BJ (cell line): Measurements from ENCODE around the gene FUT2. TPM values are rescaled to one million over a fixed set of nuclear protein-coding genes. Genes with fewer than 3 reads are reported as not detected.
A peak's percentile ranks its signal among the peaks of the same experiment; 100 is the strongest.

Experiments
- CTCF ChIA-PET: fragments of 350-600 bp; formaldehyde crosslinking; extraction: SDS; loops from one replicate; lab custom pipeline; 2021; ENCODE audit warnings: antibody characterized with exemption, inconsistent platforms; lab: Yijun Ruan, JAX
- POLR2A ChIA-PET: fragments of 300-600 bp; sonication (Branson Sonifier 250); formaldehyde crosslinking; extraction: SDS; loops from one replicate; lab custom pipeline; 2021; ENCODE audit warnings: antibody characterized with exemption; lab: Charles Lee
- DNase-seq: peaks from one replicate; pipeline ENCODE4 v3.0.0-alpha.2; 2011; ENCODE audit warnings: low read depth
- H3K27me3 ChIP-seq: 2 replicates; pipeline ENCODE4 v1.6.0; 2011; ENCODE audit warnings: low read length; ENCODE audit not compliant: control insufficient read depth, insufficient read depth
- H3K36me3 ChIP-seq: 2 replicates; pipeline ENCODE4 v1.5.1; 2011; ENCODE audit warnings: low read length; ENCODE audit not compliant: control insufficient read depth, insufficient read depth
- H3K4me3 ChIP-seq: 2 replicates; pipeline ENCODE4 v1.5.1; 2011; ENCODE audit warnings: low read depth, mild to moderate bottlenecking, control low read depth, low read length
- CTCF ChIP-seq: IDR thresholded peaks from 2 replicates; pipeline ENCODE4 v1.5.1; 2011; ENCODE audit warnings: low read depth, mild to moderate bottlenecking, control low read depth, inconsistent platforms, low read length, moderate library complexity; ENCODE audit not compliant: insufficient read depth
- polyA minus RNA-seq: library from RNA; depleted of rRNA, polyadenylated mRNA; stranded (reverse); fragments of >200 nt; gene quantifications from 2 replicates; pipeline ENCODE4 v1.2.3, GENCODE V29; 2011; rRNA and poly(A)+ RNA removed
- polyA plus RNA-seq: library from polyadenylated mRNA; depleted of rRNA; stranded (reverse); fragments of >200 nt; gene quantifications from 2 replicates; pipeline ENCODE4 v1.2.3, GENCODE V29; 2011; rRNA removed

Gene FUT2
- polyA plus RNA-seq: not detected in 2 replicates
- not detected in 2 replicates for polyA minus RNA-seq

GRCh38 chr19:48695743-48696352 lies at the start of gene FUT2:
Gene FUT2, plus strand, starts transcription at chr19:48695971. Its CDS starts 6,986 bp downstream, at chr19:48702957.
- ChIA-PET POLR2A (no interaction called here), CTCF (interaction anchor here (1.2 to 2.3 kb wide), 4 partner anchors 17 to 92 kb away, joined by 3 to 11 read pairs (median 4); no protein-coding TSS in a partner anchor)
- TF ChIP-seq CTCF: no peak
- DNase-seq: no peak
- Histone ChIP-seq H3K27me3 (peaks cover 3% of the 10 kb centered on the region), H3K36me3 (no peaks in the 10 kb centered on the region), H3K4me3 (no peak within 1 kb of the TSS)

- ChIA-PET CTCF (interaction anchor here (0.6 to 3.5 kb wide), 23 partner anchors 10 to 196 kb away, joined by 3 to 20 read pairs (median 4); partner anchors contain the start of genes RPL18 and SPHK2), POLR2A (no interaction called here)
- no peak for DNase-seq
- Histone ChIP-seq H3K36me3 (no peaks in the 10 kb centered on the region), H3K27me3 (no peaks in the 10 kb centered on the region), H3K4me3 (peak within 1 kb of the TSS; percentile 47)
- peak; percentile 94 for TF ChIP-seq CTCF
These were observed 49.6 kb upstream of the FUT2 start, which contains the start of gene CA11 for GRCh38 chr19:48646001-48646721. Gene CA11, minus strand, starts transcription at chr19:48646187. Its CDS starts 555 bp downstream, at chr19:48645632.

GRCh38 chr19:48646722-48647216 lies 49.0 kb upstream of the FUT2 start:
- POLR2A ChIA-PET: no interaction called here

GRCh38 chr19:48648134-48648533 lies 47.6 kb upstream of the FUT2 start:
- Histone ChIP-seq H3K36me3 (no peaks in the 10 kb centered on the region), H3K4me3 (no peak overlapping the region), H3K27me3 (0 out of 2 replicates have a peak, but pooled peaks cover 2% of the 10 kb centered on the region)
- no peak for DNase-seq
- TF ChIP-seq CTCF: no peak
- ChIA-PET POLR2A (no interaction called here), CTCF (interaction anchor here (0.7 kb wide), 1 partner anchor 194 kb away, joined by 3 read pairs; no protein-coding TSS in a partner anchor)

More at GRCh38 chr19:48646722-48647216, 49.0 kb upstream of the FUT2 start:
- no peak for DNase-seq
- CTCF ChIA-PET: interaction anchor here (0.9 to 3.5 kb wide), 8 partner anchors 20 to 195 kb away, joined by 3 to 20 read pairs (median 4); no protein-coding TSS in a partner anchor
- no peaks in the 10 kb centered on the region for H3K36me3 ChIP-seq
- no peaks in the 10 kb centered on the region for H3K27me3 ChIP-seq
- H3K4me3 ChIP-seq: peak overlapping the region; percentile 47
- TF ChIP-seq CTCF: no peak
